ENCODE results near the gene GPR137. TPM values are rescaled to one million over a fixed set of nuclear protein-coding genes. Genes with fewer than 3 reads are reported as not detected.

Gene GPR137
- total RNA-seq, 2 experiments from 2014 or later, result 31.4 to 37.9 TPM

- POLR2A ChIA-PET, result interaction anchor here (1.0 to 1.4 kb wide), 2 partner anchors 9 to 12 kb away, joined by 3 read pairs; no protein-coding TSS in a partner anchor
- no peak for DNase-seq
- H3K27me3 Mint-ChIP-seq, result peaks cover 51% of the 10 kb centered on the region
- H3K9me3 Mint-ChIP-seq, result no peaks in the 10 kb centered on the region
- H3K36me3 Mint-ChIP-seq (ENCODE audit: low read depth), result peaks cover 6% of the 10 kb centered on the region
- peaks cover 12% of the 10 kb centered on the region for H3K4me1 Mint-ChIP-seq
- H3K4me3 Mint-ChIP-seq, result no peak overlapping the region
- CTCF ChIA-PET, result interaction anchor here (1.5 to 1.8 kb wide), 2 partner anchors 9 to 12 kb away, joined by 8 to 11 read pairs; no protein-coding TSS in a partner anchor
- H3K27ac Mint-ChIP-seq, result no peak overlapping the region
Observed at GRCh38 chr11:64291752-64292459, 6.3 kb downstream of the GPR137 start.

GRCh38 chr11:64292460-64293254 is 7.0 kb downstream of the GPR137 start:
- Mint-ChIP-seq H3K4me3 (peak overlapping the region; percentile 30), H3K4me1 (peaks cover 11% of the 10 kb centered on the region), H3K27me3 (peaks cover 59% of the 10 kb centered on the region), H3K9me3 (no peaks in the 10 kb centered on the region), H3K36me3 (ENCODE audit: low read depth) (peaks cover 6% of the 10 kb centered on the region), H3K27ac (no peak overlapping the region)
- ChIA-PET POLR2A (interaction anchor here (0.9 to 1.4 kb wide), 3 partner anchors 8 to 88 kb away, joined by 3 read pairs; no protein-coding TSS in a partner anchor), CTCF (interaction anchor here (1.5 to 1.8 kb wide), 2 partner anchors 8 to 12 kb away, joined by 8 to 11 read pairs; no protein-coding TSS in a partner anchor)
- no peak for DNase-seq

- ChIA-PET POLR2A (interaction anchor here (1.2 kb wide), 1 partner anchor 10 kb away, joined by 4 read pairs; the partner anchor contains the start of gene ESRRA), CTCF (interaction anchor here (1.3 to 1.5 kb wide), 2 partner anchors 23 to 107 kb away, joined by 3 to 4 read pairs; no protein-coding TSS in a partner anchor)
- H3K9me3 Mint-ChIP-seq, result no peaks in the 10 kb centered on the region
Observed at GRCh38 chr11:64294774-64295173, 9.1 kb downstream of the GPR137 start.

GRCh38 chr11:64295760-64296159 is 10.1 kb downstream of the GPR137 start:
- Mint-ChIP-seq H3K27ac (no peak overlapping the region), H3K36me3 (ENCODE audit: low read depth) (peaks cover 2% of the 10 kb centered on the region), H3K4me3 (no peak overlapping the region), H3K9me3 (no peaks in the 10 kb centered on the region), H3K27me3 (peaks cover 78% of the 10 kb centered on the region), H3K4me1 (peaks cover 20% of the 10 kb centered on the region)
- CTCF ChIA-PET, result interaction anchor here (1.3 kb wide), 1 partner anchor 108 kb away, joined by 3 read pairs; no protein-coding TSS in a partner anchor
- POLR2A ChIA-PET, result interaction anchor here (1.7 kb wide), 1 partner anchor 104 kb away, joined by 4 read pairs; no protein-coding TSS in a partner anchor
- no peak for DNase-seq

More at GRCh38 chr11:64294774-64295173, 9.1 kb downstream of the GPR137 start:
- peaks cover 77% of the 10 kb centered on the region for H3K27me3 Mint-ChIP-seq
- H3K27ac Mint-ChIP-seq, result no peak overlapping the region
- no peak for DNase-seq
- peaks cover 13% of the 10 kb centered on the region for H3K4me1 Mint-ChIP-seq
- peaks cover 6% of the 10 kb centered on the region for H3K36me3 Mint-ChIP-seq (ENCODE audit: low read depth)
- H3K4me3 Mint-ChIP-seq, result no peak overlapping the region

- no peaks in the 10 kb centered on the region for H3K36me3 Mint-ChIP-seq (ENCODE audit: low read depth)
- peaks cover 78% of the 10 kb centered on the region for H3K27me3 Mint-ChIP-seq
- no peak for DNase-seq
- POLR2A ChIA-PET, result interaction anchor here (1.7 kb wide), 1 partner anchor 105 kb away, joined by 4 read pairs; no protein-coding TSS in a partner anchor
- no peak overlapping the region for H3K4me3 Mint-ChIP-seq
- CTCF ChIA-PET, result no interaction called here
- peaks cover 22% of the 10 kb centered on the region for H3K4me1 Mint-ChIP-seq
- no peak overlapping the region for H3K27ac Mint-ChIP-seq
- H3K9me3 Mint-ChIP-seq, result no peaks in the 10 kb centered on the region
Observed at GRCh38 chr11:64296236-64296635, 10.6 kb downstream of the GPR137 start.

GRCh38 chr11:64296830-64297698 is 11.4 kb downstream of the GPR137 start:
- no peak overlapping the region for H3K4me3 Mint-ChIP-seq
- H3K27me3 Mint-ChIP-seq, result peaks cover 82% of the 10 kb centered on the region
- ChIA-PET CTCF (interaction anchor here (1.7 kb wide), 1 partner anchor 297 kb away, joined by 3 read pairs; no protein-coding TSS in a partner anchor), POLR2A (interaction anchor here (1.7 kb wide), 1 partner anchor 106 kb away, joined by 4 read pairs; no protein-coding TSS in a partner anchor)
- H3K27ac Mint-ChIP-seq, result no peak overlapping the region
- peaks cover 27% of the 10 kb centered on the region for H3K4me1 Mint-ChIP-seq
- no peaks in the 10 kb centered on the region for H3K36me3 Mint-ChIP-seq (ENCODE audit: low read depth)
- no peaks in the 10 kb centered on the region for H3K9me3 Mint-ChIP-seq
- DNase-seq, result no peak

GRCh38 chr11:64297699-64298358 is 12.2 kb downstream of the GPR137 start:
- Mint-ChIP-seq H3K27ac (no peak overlapping the region), H3K4me3 (no peak overlapping the region), H3K27me3 (peaks cover 78% of the 10 kb centered on the region), H3K4me1 (peaks cover 24% of the 10 kb centered on the region), H3K36me3 (ENCODE audit: low read depth) (no peaks in the 10 kb centered on the region), H3K9me3 (no peaks in the 10 kb centered on the region)
- DNase-seq, result no peak
- POLR2A ChIA-PET, result no interaction called here
- CTCF ChIA-PET, result interaction anchor here (1.2 to 1.7 kb wide), 3 partner anchors 93 to 297 kb away, joined by 3 to 4 read pairs (median 3); no protein-coding TSS in a partner anchor

- Mint-ChIP-seq H3K27ac (no peak overlapping the region), H3K9me3 (no peaks in the 10 kb centered on the region), H3K4me1 (peaks cover 32% of the 10 kb centered on the region), H3K27me3 (peaks cover 65% of the 10 kb centered on the region), H3K4me3 (no peak overlapping the region), H3K36me3 (ENCODE audit: low read depth) (no peaks in the 10 kb centered on the region)
- ChIA-PET CTCF (interaction anchor here (1.0 to 1.7 kb wide), 5 partner anchors 15 to 299 kb away, joined by 3 to 5 read pairs (median 3); partner anchors contain the start of gene BAD), POLR2A (no interaction called here)
- no peak for DNase-seq
Observed at GRCh38 chr11:64298966-64299846, 13.6 kb downstream of the GPR137 start.

GRCh38 chr11:64299847-64300648 is 14.4 kb downstream of the GPR137 start, which contains the start of gene CATSPERZ:
Gene CATSPERZ (plus strand): TSS chr11:64300358. CDS start chr11:64300411, 53 bp downstream.
- Mint-ChIP-seq H3K9me3 (no peaks in the 10 kb centered on the region), H3K4me3 (peak within 1 kb of the TSS; percentile 47), H3K27ac (no peak within 1 kb of the TSS), H3K36me3 (ENCODE audit: low read depth) (no peaks in the 10 kb centered on the region), H3K27me3 (peaks cover 60% of the 10 kb centered on the region), H3K4me1 (peaks cover 34% of the 10 kb centered on the region)
- no peak for DNase-seq
- CTCF ChIA-PET, result interaction anchor here (1.0 to 6.3 kb wide), 22 partner anchors 8 to 299 kb away, joined by 3 to 154 read pairs (median 8); partner anchors contain the start of genes BAD, FERMT3, FKBP2 and GPR137
- POLR2A ChIA-PET, result interaction anchor here (0.8 to 5.4 kb wide), 12 partner anchors 8 to 300 kb away, joined by 3 to 77 read pairs (median 4); partner anchors contain the start of genes BAD, FERMT3, GPR137 and PRDX5
